Psoas muscle (tissue), 8 donors: ENCODE data around the gene SPATA13. TPM values are rescaled to one million over a fixed set of nuclear protein-coding genes. Genes with fewer than 3 reads are reported as not detected.
"Not testable (repeated sequence)": the region's sequence is repeated elsewhere in the genome, so short reads cannot be mapped to it uniquely, and the experiment has no call there.

ENCODE experiments used
- ATAC-seq, 4 donors: fragments of 200-7000 bp; cut with Tn5 transposase; one replicate each; pipeline ENCODE4 v1.9.1; 2020; ENCODE audit warnings: moderate library complexity in 3 of 4, mild to moderate bottlenecking in 2 of 4
- DNase-seq, 2 donors: peaks; one replicate each; pipeline ENCODE4 v3.0.0-alpha.2; 2020
- H3K27ac ChIP-seq: fragments of 200-600 bp; one replicate; pipeline ENCODE4 v1.8.0; 2022
- H3K27me3 ChIP-seq, 3 donors: fragments of 200-600 bp in 1 of 3; one replicate each; pipeline versions ENCODE4 v1.6.1 to v1.8.0; 2013 to 2022; ENCODE audit warnings: low read length in 2 of 3, mild to moderate bottlenecking in 2 of 3, moderate library complexity in 1 of 3; ENCODE audit not compliant: insufficient read depth in 3 of 3
- H3K36me3 ChIP-seq, 2 donors: fragments of 200-600 bp in 1 of 2; one replicate each; pipeline versions ENCODE4 v1.6.1 to v1.8.0; 2013 to 2022; ENCODE audit warnings: low read depth in 1 of 2, mild to moderate bottlenecking in 1 of 2, moderate library complexity in 1 of 2; ENCODE audit not compliant: insufficient read depth in 1 of 2
- H3K4me1 ChIP-seq: fragments of 200-600 bp; one replicate; pipeline ENCODE4 v1.8.0; 2022
- H3K4me3 ChIP-seq: fragments of 200-600 bp; one replicate; pipeline ENCODE4 v1.8.0; 2022; ENCODE audit warnings: mild to moderate bottlenecking
- H3K9me3 ChIP-seq: fragments of 200-600 bp; one replicate; pipeline ENCODE4 v1.8.0; 2022
- CTCF ChIP-seq: fragments of 200-600 bp; IDR thresholded peaks from one replicate; pipeline ENCODE4 v1.8.0; 2022; ENCODE audit warnings: antibody characterized with exemption
- WGBS, 3 donors: extraction: QIAGEN DNeasy Blood & Tissue Kit; methylation state at CpG; one replicate each; pipeline versions ENCODE4 v1.1.6 to v1.1.7; 2013; 5-methylcytosine and 5-hydroxymethylcytosine counted together
- intact Hi-C, 2 donors: fragments of 100-400 bp; cut with DNase I; formaldehyde crosslinking; loops; one replicate each; pipeline versions ENCODE4 v1.11.0 to v1.14.2; 2022
- polyA plus RNA-seq, 3 donors: library from polyadenylated mRNA; stranded (reverse); fragments of 200-250 nt; gene quantifications; one replicate each; pipeline ENCODE4 v1.2.3, GENCODE V29; 2013
- total RNA-seq, 4 donors: library from RNA; stranded (reverse); fragmentation: NEBNext Ultra II Directional in 2 of 4; extraction: Animal tissue kit (Norgen Biotek cat#: 25700) in 2 of 4; gene quantifications; one replicate each; pipeline versions ENCODE4 v1.2.1 to v1.2.4, GENCODE V29; 2021 to 2023
- donor health status: healthy with polysubstance abuse.
- donor health status: DM: no; HTN: no; CAD: no; lungs with moderate emphysema.
- donor health status: Bipolar disorder and iron deficiency.
- donor health status: healthy.
- donor health status: DM: yes; HTN: yes; CAD: no.
- donor health status: DM: no; HTN: no; CAD: no.
- donor health status: DM: no; HTN: no; CAD: no.
- donor health status: DM: yes; HTN: yes; CAD: no.

SPATA13 gene
- total and polyA plus RNA-seq, 7 donors: 0.87 to 5.8 (median 2.5) TPM

- WGBS, 3 donors: 95 to 99% (median 96%) methylated on average over 3 of the region's 3 CpGs
- Histone ChIP-seq H3K4me3 (no peak overlapping the region), H3K36me3 (no peaks in the 10 kb centered on the region), H3K27ac (no peak overlapping the region), H3K9me3 (no peaks in the 10 kb centered on the region), H3K27me3 (peaks cover 0 to 3% (median 0%) of the 10 kb centered on the region in 3 donors), H3K4me1 (no peaks in the 10 kb centered on the region)
- no peak for TF ChIP-seq CTCF
- DNase-seq (no peak), ATAC-seq (no peak)
- intact Hi-C loops: loop anchor here in 1 of 2 donors (5.0 kb wide), 1 partner anchor 52 kb away; the partner anchor contains the start of gene SPATA13
Observed at GRCh38 chr13:24213932-24214331, 53.4 kb downstream of the SPATA13 start.

GRCh38 chr13:24214528-24214927 lies 54.0 kb downstream of the SPATA13 start:
- Histone ChIP-seq H3K27me3 (peaks cover 0 to 3% (median 0%) of the 10 kb centered on the region in 3 donors), H3K36me3 (no peaks in the 10 kb centered on the region), H3K9me3 (no peaks in the 10 kb centered on the region), H3K27ac (no peak overlapping the region), H3K4me1 (no peaks in the 10 kb centered on the region), H3K4me3 (no peak overlapping the region)
- intact Hi-C loops: loop anchor here in 1 of 2 donors (5.0 kb wide), 1 partner anchor 52 kb away; the partner anchor contains the start of gene SPATA13
- ATAC-seq: no peak
- 72 to 93% (median 83%) methylated on average over 2 of the region's 2 CpGs for WGBS, 3 donors
- no peak for TF ChIP-seq CTCF
- DNase-seq: no peak

- 40 to 52% (median 40%) methylated on average over 1 of the region's 1 CpG for WGBS, 3 donors
- Histone ChIP-seq H3K27me3 (peaks cover 0 to 3% (median 0%) of the 10 kb centered on the region in 3 donors), H3K36me3 (no peaks in the 10 kb centered on the region), H3K4me1 (no peaks in the 10 kb centered on the region), H3K9me3 (no peaks in the 10 kb centered on the region), H3K4me3 (no peak overlapping the region), H3K27ac (no peak overlapping the region)
- TF ChIP-seq CTCF: no peak
- no peak for ATAC-seq
- no peak for DNase-seq
- intact Hi-C loops: loop anchor here in 1 of 2 donors (5.0 kb wide), 1 partner anchor 193 kb away; no protein-coding TSS in a partner anchor
Observed at GRCh38 chr13:24215126-24215525, 54.6 kb downstream of the SPATA13 start.

GRCh38 chr13:24215732-24216131 lies 55.2 kb downstream of the SPATA13 start:
- ATAC-seq (peak; percentile 32 to 50 (median 46)), DNase-seq (no peak)
- Histone ChIP-seq H3K4me1 (no peaks in the 10 kb centered on the region), H3K36me3 (no peaks in the 10 kb centered on the region), H3K27ac (peak overlapping the region; percentile 10), H3K4me3 (no peak overlapping the region), H3K9me3 (no peaks in the 10 kb centered on the region), H3K27me3 (peaks cover 0 to 3% (median 0%) of the 10 kb centered on the region in 3 donors)
- WGBS, 3 donors: 24 to 44% (median 28%) methylated on average over 2 of the region's 2 CpGs
- intact Hi-C loops: loop anchor here in 1 of 2 donors (5.0 kb wide), 1 partner anchor 193 kb away; no protein-coding TSS in a partner anchor
- no peak for TF ChIP-seq CTCF

GRCh38 chr13:24216176-24216575 lies 55.7 kb downstream of the SPATA13 start:
- TF ChIP-seq CTCF: no peak
- Histone ChIP-seq H3K27me3 (peaks cover 0 to 3% (median 0%) of the 10 kb centered on the region in 3 donors), H3K36me3 (no peaks in the 10 kb centered on the region), H3K27ac (peak overlapping the region; percentile 10), H3K9me3 (no peaks in the 10 kb centered on the region), H3K4me1 (no peaks in the 10 kb centered on the region), H3K4me3 (no peak overlapping the region)
- intact Hi-C loops: loop anchor here in 1 of 2 donors (5.0 kb wide), 1 partner anchor 194 kb away; no protein-coding TSS in a partner anchor
- WGBS, 3 donors: 86 to 96% (median 91%) methylated on average over 4 of the region's 4 CpGs
- DNase-seq (no peak), ATAC-seq (no peak)

GRCh38 chr13:24216779-24217178 lies 56.3 kb downstream of the SPATA13 start:
- not testable (repeated sequence) for DNase-seq, H3K36me3 ChIP-seq, H3K27me3 ChIP-seq, H3K9me3 ChIP-seq, ATAC-seq, H3K27ac ChIP-seq, H3K4me1 ChIP-seq, H3K4me3 ChIP-seq
- intact Hi-C loops: loop anchor here in 1 of 2 donors (5.0 kb wide), 1 partner anchor 194 kb away; no protein-coding TSS in a partner anchor
- WGBS, 3 donors: 79 to 97% (median 89%) methylated on average over 2 of the region's 2 CpGs
